Measurements from ENCODE around the gene ZBTB20. TPM values are rescaled to one million over a fixed set of nuclear protein-coding genes. Genes with fewer than 3 reads are reported as not detected.

The ZBTB20 gene
- total and polyA plus RNA-seq, 2 donors (not counting 1 experiment from before 2014, with no cell fraction given): 4.0 to 22.5 TPM

DNA sequence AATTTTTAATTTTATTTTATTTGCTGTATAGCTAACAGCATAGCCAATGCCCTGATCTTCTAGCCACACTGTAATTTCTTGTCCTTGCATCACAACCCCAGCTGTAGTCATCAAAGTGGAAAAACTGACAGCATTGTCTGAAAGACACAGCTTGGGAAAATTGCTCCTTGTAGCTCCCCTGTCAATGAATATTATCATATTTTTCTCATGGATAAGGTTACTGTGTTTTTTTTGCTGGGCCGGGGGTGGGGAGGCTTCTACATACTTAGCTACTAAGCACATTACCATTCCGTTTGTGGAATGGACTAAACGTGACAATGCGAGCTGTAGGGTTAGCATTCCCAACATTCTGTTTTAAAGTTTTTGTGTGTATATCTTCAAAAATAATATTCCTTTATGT lies 472.0 kb downstream of the ZBTB20 start:
- no peak overlapping the region for H3K27ac ChIP-seq (ENCODE audit: insufficient read depth, low read length)
- no peak overlapping the region for H3K4me2 ChIP-seq (ENCODE audit: extremely low read depth, insufficient read depth, low read length)
- no peaks in the 10 kb centered on the region for H3K9me3 ChIP-seq (ENCODE audit: control insufficient read depth, insufficient read depth, low read depth, low read length)
- H3K4me3 ChIP-seq (replicated peaks in 1 of 4; ENCODE audit: control extremely low read depth in 1 of 4, insufficient read depth in 1 of 4, low read depth in 3 of 4, low read length in 4 of 4): no peak overlapping the region
- H3K79me2 ChIP-seq (ENCODE audit: control insufficient read depth, insufficient read depth, low read length): no peaks in the 10 kb centered on the region
- DNase-seq (ENCODE audit: low read depth in 2 of 2): peak in 1 of 2 donors; percentile 60
- H4K20me1 ChIP-seq (ENCODE audit: control insufficient read depth, extremely low read depth, insufficient read depth, low read length): no peaks in the 10 kb centered on the region
- H3K9ac ChIP-seq (ENCODE audit: insufficient read depth, low read length): no peak overlapping the region
- no peaks in the 10 kb centered on the region for H3K4me1 ChIP-seq (ENCODE audit: control insufficient read depth, extremely low read depth, insufficient read depth, low read length)
- no peaks in the 10 kb centered on the region for H3K36me3 ChIP-seq (ENCODE audit: control insufficient read depth, insufficient read depth, low read length)
- TF ChIP-seq, protein P1, sequence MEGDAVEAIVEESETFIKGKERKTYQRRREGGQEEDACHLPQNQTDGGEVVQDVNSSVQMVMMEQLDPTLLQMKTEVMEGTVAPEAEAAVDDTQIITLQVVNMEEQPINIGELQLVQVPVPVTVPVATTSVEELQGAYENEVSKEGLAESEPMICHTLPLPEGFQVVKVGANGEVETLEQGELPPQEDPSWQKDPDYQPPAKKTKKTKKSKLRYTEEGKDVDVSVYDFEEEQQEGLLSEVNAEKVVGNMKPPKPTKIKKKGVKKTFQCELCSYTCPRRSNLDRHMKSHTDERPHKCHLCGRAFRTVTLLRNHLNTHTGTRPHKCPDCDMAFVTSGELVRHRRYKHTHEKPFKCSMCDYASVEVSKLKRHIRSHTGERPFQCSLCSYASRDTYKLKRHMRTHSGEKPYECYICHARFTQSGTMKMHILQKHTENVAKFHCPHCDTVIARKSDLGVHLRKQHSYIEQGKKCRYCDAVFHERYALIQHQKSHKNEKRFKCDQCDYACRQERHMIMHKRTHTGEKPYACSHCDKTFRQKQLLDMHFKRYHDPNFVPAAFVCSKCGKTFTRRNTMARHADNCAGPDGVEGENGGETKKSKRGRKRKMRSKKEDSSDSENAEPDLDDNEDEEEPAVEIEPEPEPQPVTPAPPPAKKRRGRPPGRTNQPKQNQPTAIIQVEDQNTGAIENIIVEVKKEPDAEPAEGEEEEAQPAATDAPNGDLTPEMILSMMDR (conservative IDR thresholded peaks at IDR 0.05 in 1 of 2, IDR thresholded peaks at IDR 0.05 in 1 of 2; ENCODE audit: low read depth in 1 of 2, low read length in 2 of 2): no peak
- TF ChIP-seq EZH2 (IDR thresholded peaks at IDR 0.05; ENCODE audit: low read length, missing control alignments): no peak
- H2AFZ ChIP-seq (ENCODE audit: low read length): no peak overlapping the region
- no peaks in the 10 kb centered on the region for H3K27me3 ChIP-seq (ENCODE audit: control insufficient read depth, insufficient read depth, low read length)

GRCh38 chr3:114674036-114674435 lies 473.1 kb downstream of the ZBTB20 start:
- Histone ChIP-seq H3K9ac (ENCODE audit: insufficient read depth, low read length) (no peak overlapping the region), H3K4me1 (ENCODE audit: control insufficient read depth, extremely low read depth, insufficient read depth, low read length) (no peaks in the 10 kb centered on the region), H3K4me3 (replicated peaks in 1 of 4; ENCODE audit: control extremely low read depth in 1 of 4, insufficient read depth in 1 of 4, low read depth in 3 of 4, low read length in 4 of 4) (no peak overlapping the region), H4K20me1 (ENCODE audit: control insufficient read depth, extremely low read depth, insufficient read depth, low read length) (no peaks in the 10 kb centered on the region), H3K9me3 (ENCODE audit: control insufficient read depth, insufficient read depth, low read depth, low read length) (no peaks in the 10 kb centered on the region), H3K27ac (ENCODE audit: insufficient read depth, low read length) (no peak overlapping the region), H3K27me3 (ENCODE audit: control insufficient read depth, insufficient read depth, low read length) (no peaks in the 10 kb centered on the region), H3K4me2 (ENCODE audit: extremely low read depth, insufficient read depth, low read length) (no peak overlapping the region), H3K79me2 (ENCODE audit: control insufficient read depth, insufficient read depth, low read length) (no peaks in the 10 kb centered on the region), H3K36me3 (ENCODE audit: control insufficient read depth, insufficient read depth, low read length) (no peaks in the 10 kb centered on the region), H2AFZ (ENCODE audit: low read length) (no peak overlapping the region)
- peak; percentile 34 to 68 for DNase-seq (ENCODE audit: low read depth in 2 of 2)
- TF ChIP-seq, protein P1 (conservative IDR thresholded peaks at IDR 0.05 in 1 of 2, IDR thresholded peaks at IDR 0.05 in 1 of 2; ENCODE audit: low read depth in 1 of 2, low read length in 2 of 2): no peak
- TF ChIP-seq EZH2 (IDR thresholded peaks at IDR 0.05; ENCODE audit: low read length, missing control alignments): no peak

- no peaks in the 10 kb centered on the region for H3K27me3 ChIP-seq (ENCODE audit: control insufficient read depth, insufficient read depth, low read length)
- no peaks in the 10 kb centered on the region for H3K4me1 ChIP-seq (ENCODE audit: control insufficient read depth, extremely low read depth, insufficient read depth, low read length)
- no peaks in the 10 kb centered on the region for H3K79me2 ChIP-seq (ENCODE audit: control insufficient read depth, insufficient read depth, low read length)
- no peak for DNase-seq (ENCODE audit: low read depth in 2 of 2)
- H4K20me1 ChIP-seq (ENCODE audit: control insufficient read depth, extremely low read depth, insufficient read depth, low read length): no peaks in the 10 kb centered on the region
- H3K4me3 ChIP-seq (replicated peaks in 1 of 4; ENCODE audit: control extremely low read depth in 1 of 4, insufficient read depth in 1 of 4, low read depth in 3 of 4, low read length in 4 of 4): no peak overlapping the region
- no peak overlapping the region for H2AFZ ChIP-seq (ENCODE audit: low read length)
- TF ChIP-seq EZH2 (IDR thresholded peaks at IDR 0.05; ENCODE audit: low read length, missing control alignments): no peak
- TF ChIP-seq, protein P1 (conservative IDR thresholded peaks at IDR 0.05 in 1 of 2, IDR thresholded peaks at IDR 0.05 in 1 of 2; ENCODE audit: low read depth in 1 of 2, low read length in 2 of 2): no peak
- H3K27ac ChIP-seq (ENCODE audit: insufficient read depth, low read length): no peak overlapping the region
- no peaks in the 10 kb centered on the region for H3K36me3 ChIP-seq (ENCODE audit: control insufficient read depth, insufficient read depth, low read length)
- no peaks in the 10 kb centered on the region for H3K9me3 ChIP-seq (ENCODE audit: control insufficient read depth, insufficient read depth, low read depth, low read length)
- H3K9ac ChIP-seq (ENCODE audit: insufficient read depth, low read length): no peak overlapping the region
- H3K4me2 ChIP-seq (ENCODE audit: extremely low read depth, insufficient read depth, low read length): no peak overlapping the region
These were observed 473.6 kb downstream of the ZBTB20 start for GRCh38 chr3:114673481-114673880.
